AG04450 (cell line): Measurements from ENCODE around the gene PDGFB. TPM values are rescaled to one million over a fixed set of nuclear protein-coding genes. Genes with fewer than 3 reads are reported as not detected.

Experiments
- CTCF ChIA-PET: fragments of 300-600, 350-600 bp; formaldehyde crosslinking; extraction: SDS; loops from one replicate; lab custom pipeline; 2022; ENCODE audit warnings: antibody characterized with exemption, inconsistent platforms; lab: Charles Lee
- POLR2A ChIA-PET: fragments of 350-600 bp; formaldehyde crosslinking; extraction: SDS; loops from one replicate; lab custom pipeline; 2021; ENCODE audit warnings: antibody characterized with exemption, inconsistent platforms; lab: Yijun Ruan, JAX
- DNase-seq: peaks from one replicate; pipeline ENCODE4 v3.0.0-alpha.2; 2011; ENCODE audit warnings: low read depth, low spot score
- H3K27ac ChIP-seq: one replicate; pipeline ENCODE4 v1.5.1; 2012; ENCODE audit warnings: low read depth, low read length, control low read depth
- H3K27me3 ChIP-seq: one replicate; pipeline ENCODE4 v1.6.0; 2012; ENCODE audit warnings: low read length; ENCODE audit not compliant: control insufficient read depth, insufficient read depth
- H3K4me3 ChIP-seq: 2 replicates; pipeline ENCODE4 v1.5.1; 2011; ENCODE audit warnings: mild to moderate bottlenecking, low read depth, low read length, control low read depth
- H3K9me3 ChIP-seq: 2 replicates; pipeline ENCODE4 v1.5.1; 2012; ENCODE audit warnings: low read length; ENCODE audit not compliant: control insufficient read depth, insufficient read depth
- CTCF ChIP-seq: IDR thresholded peaks from 2 replicates; pipeline ENCODE4 v1.5.1; 2011; ENCODE audit warnings: low read depth, low read length, control low read depth, inconsistent platforms
- polyA plus RNA-seq: library from polyadenylated mRNA; depleted of rRNA; stranded (reverse); fragments of >200 nt; gene quantifications from 2 replicates; pipeline ENCODE4 v1.2.3, GENCODE V29; 2011

Gene PDGFB
- polyA plus RNA-seq, 1 experiment: 0.19 TPM

GRCh38 chr22:39283322-39284141 is 38.8 kb upstream of the PDGFB start:
- Histone ChIP-seq H3K4me3 (no peak overlapping the region), H3K27me3 (no peaks in the 10 kb centered on the region), H3K27ac (peak overlapping the region; percentile 21), H3K9me3 (peaks cover 16% of the 10 kb centered on the region)
- no peak for TF ChIP-seq CTCF
- DNase-seq: no peak
- ChIA-PET POLR2A (interaction anchor here (0.6 kb wide), 1 partner anchor 241 kb away, joined by 3 read pairs; no protein-coding TSS in a partner anchor), CTCF (interaction anchor here (0.7 to 1.1 kb wide), 2 partner anchors 33 to 245 kb away, joined by 3 to 4 read pairs; no protein-coding TSS in a partner anchor)

GRCh38 chr22:39282645-39283321 is 38.0 kb upstream of the PDGFB start:
- no peak overlapping the region for H3K27ac ChIP-seq
- DNase-seq: no peak
- CTCF ChIA-PET: interaction anchor here (0.6 to 1.1 kb wide), 3 partner anchors 33 to 471 kb away, joined by 3 to 4 read pairs (median 3); no protein-coding TSS in a partner anchor

GRCh38 chr22:39281126-39281525 is 36.3 kb upstream of the PDGFB start:
- TF ChIP-seq CTCF: no peak
- Histone ChIP-seq H3K27ac (no peak overlapping the region), H3K4me3 (no peak overlapping the region), H3K9me3 (peaks cover 19% of the 10 kb centered on the region), H3K27me3 (no peaks in the 10 kb centered on the region)
- DNase-seq: no peak
- POLR2A ChIA-PET: no interaction called here
- CTCF ChIA-PET: no interaction called here

More at GRCh38 chr22:39282645-39283321, 38.0 kb upstream of the PDGFB start:
- POLR2A ChIA-PET: no interaction called here
- Histone ChIP-seq H3K27me3 (no peaks in the 10 kb centered on the region), H3K9me3 (peaks cover 16% of the 10 kb centered on the region), H3K4me3 (no peak overlapping the region)
- no peak for TF ChIP-seq CTCF

GRCh38 chr22:39280250-39280649 is 35.5 kb upstream of the PDGFB start:
- no peak for TF ChIP-seq CTCF
- Histone ChIP-seq H3K27ac (no peak overlapping the region), H3K4me3 (no peak overlapping the region), H3K9me3 (peaks cover 18% of the 10 kb centered on the region), H3K27me3 (no peaks in the 10 kb centered on the region)
- ChIA-PET CTCF (no interaction called here), POLR2A (no interaction called here)
- no peak for DNase-seq
